Measurements from ENCODE around the gene STAP2. TPM values are rescaled to one million over a fixed set of nuclear protein-coding genes. Genes with fewer than 3 reads are reported as not detected.

The STAP2 gene
- total and polyA plus RNA-seq, 4 donors: 24.4 to 32.6 (median 27.3) TPM

GRCh38 chr19:4376991-4377781, 38.6 kb upstream of the STAP2 start:
- no peak for DNase-seq
- Histone ChIP-seq H3K9me3 (ENCODE audit: control insufficient read depth in 4 of 4, insufficient read depth in 3 of 4, low read length in 3 of 4) (no peaks in the 10 kb centered on the region), H3K27ac (ENCODE audit: low read depth in 1 of 2, low read length in 1 of 2) (peak overlapping the region in 1 of 2 donors; percentile 92), H3K9ac (ENCODE audit: insufficient read depth in 1 of 2, low read length in 2 of 2) (peak overlapping the region in 1 of 2 donors; percentile 62), H3K4me1 (ENCODE audit: control insufficient read depth in 5 of 5, insufficient read depth in 5 of 5, low read length in 5 of 5) (peaks cover 16 to 71% (median 52%) of the 10 kb centered on the region in 5 donors), H3K4me3 (no peak overlapping the region), H3K36me3 (ENCODE audit: control insufficient read depth in 4 of 4, insufficient read depth in 4 of 4, low read length in 4 of 4) (peaks cover 0 to 7% (median 2%) of the 10 kb centered on the region in 4 donors), H3K27me3 (ENCODE audit: control insufficient read depth in 3 of 3, insufficient read depth in 3 of 3, low read length in 2 of 3) (no peaks in the 10 kb centered on the region)
- WGBS, 2 donors: 84 to 88% methylated on average over 23 of the region's 23 CpGs
- ATAC-seq (ENCODE audit: insufficient read depth, low FRiP score): no peak
- no peak for TF ChIP-seq CTCF (IDR thresholded peaks at IDR 0.05; ENCODE audit: control extremely low read depth, extremely low read depth)

GRCh38 chr19:4376671-4376990, 38.0 kb upstream of the STAP2 start:
- Histone ChIP-seq H3K4me3 (no peak overlapping the region), H3K27me3 (ENCODE audit: control insufficient read depth in 3 of 3, insufficient read depth in 3 of 3, low read length in 2 of 3) (no peaks in the 10 kb centered on the region), H3K36me3 (ENCODE audit: control insufficient read depth in 4 of 4, insufficient read depth in 4 of 4, low read length in 4 of 4) (peaks cover 0 to 7% (median 2%) of the 10 kb centered on the region in 4 donors), H3K27ac (ENCODE audit: low read depth in 1 of 2, low read length in 1 of 2) (peak overlapping the region in 1 of 2 donors; percentile 92), H3K9ac (ENCODE audit: insufficient read depth in 1 of 2, low read length in 2 of 2) (peak overlapping the region in 1 of 2 donors; percentile 62), H3K9me3 (ENCODE audit: control insufficient read depth in 4 of 4, insufficient read depth in 3 of 4, low read length in 3 of 4) (no peaks in the 10 kb centered on the region), H3K4me1 (ENCODE audit: control insufficient read depth in 5 of 5, insufficient read depth in 5 of 5, low read length in 5 of 5) (peaks cover 16 to 74% (median 54%) of the 10 kb centered on the region in 5 donors)
- WGBS, 2 donors: 73 to 76% methylated on average over 10 of the region's 10 CpGs
- no peak for DNase-seq
- ATAC-seq (ENCODE audit: insufficient read depth, low FRiP score): no peak
- no peak for TF ChIP-seq CTCF (IDR thresholded peaks at IDR 0.05; ENCODE audit: control extremely low read depth, extremely low read depth)

DNA sequence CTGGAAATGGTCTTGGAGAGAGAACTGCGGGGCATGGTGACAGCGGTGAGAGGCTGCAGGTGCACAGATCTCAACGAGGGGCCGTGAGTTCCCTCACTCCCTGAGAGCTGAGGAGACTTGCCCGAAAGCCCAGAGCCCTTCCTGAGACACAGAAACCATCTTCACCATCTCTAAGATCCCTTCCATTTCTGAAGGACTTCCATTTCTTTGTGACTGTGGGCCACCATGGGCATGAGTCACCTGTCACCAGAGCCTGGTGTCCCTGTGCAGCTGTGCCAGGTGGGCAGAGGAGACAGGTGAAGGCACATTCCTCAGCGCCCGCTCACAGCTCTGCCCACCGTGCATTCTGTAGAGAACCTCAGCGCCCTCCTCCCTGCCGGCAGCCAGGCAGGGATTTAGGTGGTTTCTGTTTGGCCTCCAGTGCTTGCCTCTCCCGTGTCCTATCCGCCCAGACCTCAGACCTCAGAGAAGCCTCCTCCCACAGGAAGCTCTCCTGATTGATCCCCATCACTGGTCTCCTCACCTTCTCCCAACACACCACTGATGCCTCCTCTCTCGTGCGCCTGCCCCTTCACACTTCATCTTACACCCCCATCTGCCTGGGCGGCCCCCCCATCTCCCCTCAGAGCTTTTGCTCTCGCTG, 37.5 kb upstream of the STAP2 start:
- WGBS, 2 donors: 65 to 74% methylated on average over 16 of the region's 16 CpGs
- Histone ChIP-seq H3K9me3 (ENCODE audit: control insufficient read depth in 4 of 4, insufficient read depth in 3 of 4, low read length in 3 of 4) (no peaks in the 10 kb centered on the region), H3K4me1 (ENCODE audit: control insufficient read depth in 5 of 5, insufficient read depth in 5 of 5, low read length in 5 of 5) (peaks cover 16 to 74% (median 54%) of the 10 kb centered on the region in 5 donors), H3K27ac (ENCODE audit: low read depth in 1 of 2, low read length in 1 of 2) (peak overlapping the region in 1 of 2 donors; percentile 92), H3K4me3 (no peak overlapping the region), H3K36me3 (ENCODE audit: control insufficient read depth in 4 of 4, insufficient read depth in 4 of 4, low read length in 4 of 4) (peaks cover 0 to 8% (median 3%) of the 10 kb centered on the region in 4 donors), H3K9ac (ENCODE audit: insufficient read depth in 1 of 2, low read length in 2 of 2) (peak overlapping the region in 1 of 2 donors; percentile 62), H3K27me3 (ENCODE audit: control insufficient read depth in 3 of 3, insufficient read depth in 3 of 3, low read length in 2 of 3) (no peaks in the 10 kb centered on the region)
- no peak for TF ChIP-seq CTCF (IDR thresholded peaks at IDR 0.05; ENCODE audit: control extremely low read depth, extremely low read depth)
- no peak for ATAC-seq (ENCODE audit: insufficient read depth, low FRiP score)
- no peak for DNase-seq

Measured in lung (tissue), 12 donors.